Endothelial cell (in vitro differentiated cells): Measurements from ENCODE around the gene TMEM61. TPM values are rescaled to one million over a fixed set of nuclear protein-coding genes. Genes with fewer than 3 reads are reported as not detected.

ENCODE experiments used
- DNase-seq: peaks from one replicate; pipeline ENCODE4 v3.0.0; 2021; ENCODE audit warnings: low spot score
- H3K27ac Mint-ChIP-seq: one replicate; pipeline ENCODE4 v1.8.0; 2021; ENCODE audit warnings: mixed read lengths, inconsistent platforms; ENCODE audit not compliant: unreplicated experiment
- H3K27me3 Mint-ChIP-seq: one replicate; pipeline ENCODE4 v1.8.0; 2021; ENCODE audit warnings: mild to moderate bottlenecking, moderate library complexity, mixed read lengths, inconsistent platforms; ENCODE audit not compliant: unreplicated experiment
- H3K36me3 Mint-ChIP-seq: one replicate; pipeline ENCODE4 v1.8.0; 2021; ENCODE audit warnings: mild to moderate bottlenecking, low read depth, mixed read lengths, inconsistent platforms; ENCODE audit not compliant: unreplicated experiment
- H3K4me1 Mint-ChIP-seq: one replicate; pipeline ENCODE4 v1.8.0; 2021; ENCODE audit warnings: mild to moderate bottlenecking, mixed read lengths, inconsistent platforms; ENCODE audit not compliant: unreplicated experiment
- H3K4me3 Mint-ChIP-seq: one replicate; pipeline ENCODE4 v1.8.0; 2021; ENCODE audit warnings: mild to moderate bottlenecking, mixed read lengths, inconsistent platforms; ENCODE audit not compliant: unreplicated experiment
- H3K9me3 Mint-ChIP-seq: one replicate; pipeline ENCODE4 v1.8.0; 2021; ENCODE audit warnings: mixed read lengths, inconsistent platforms; ENCODE audit not compliant: unreplicated experiment
- total RNA-seq: library from RNA; stranded (reverse); fragmentation: NEBNext Ultra II Directional; extraction: Animal tissue kit (Norgen Biotek cat#: 25700); gene quantifications from one replicate; pipeline ENCODE4 v1.2.1, GENCODE V29; 2021; ENCODE audit not compliant: unreplicated experiment
- TF ChIP-seq, protein P1 (sequence below): fragments of 200-600 bp; sonication (generic); IDR thresholded peaks from one replicate; pipeline ENCODE4 v1.5.0; 2021; ENCODE audit warnings: antibody characterized with exemption; ENCODE audit not compliant: unreplicated experiment

TMEM61 gene
- total RNA-seq, 1 donor from 2014 or later: not detected

DNA sequence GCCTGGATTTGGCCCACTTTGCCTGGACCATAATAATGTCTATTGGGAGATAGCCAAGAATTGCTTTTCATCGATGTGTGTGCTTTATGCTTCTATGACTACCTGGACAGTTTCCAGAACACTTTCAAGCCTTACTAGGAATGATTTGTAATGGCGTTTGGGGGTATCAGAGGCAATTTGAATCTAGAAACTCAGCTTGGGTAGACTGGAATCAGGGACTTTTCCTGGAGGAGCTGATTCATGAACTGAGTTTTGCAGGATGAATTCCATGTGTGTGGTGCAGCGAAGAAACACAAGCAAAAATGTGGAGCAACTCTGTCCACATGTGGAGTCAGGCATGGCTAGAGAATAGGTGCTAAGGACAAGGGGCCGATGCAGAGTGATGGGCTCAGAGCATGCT, 11.9 kb upstream of the TMEM61 start:
- H3K4me3 Mint-ChIP-seq: no peak overlapping the region
- H3K27me3 Mint-ChIP-seq: peaks cover 8% of the 10 kb centered on the region
- no peaks in the 10 kb centered on the region for H3K36me3 Mint-ChIP-seq
- DNase-seq: no peak
- no peaks in the 10 kb centered on the region for H3K9me3 Mint-ChIP-seq
- TF ChIP-seq, protein P1, sequence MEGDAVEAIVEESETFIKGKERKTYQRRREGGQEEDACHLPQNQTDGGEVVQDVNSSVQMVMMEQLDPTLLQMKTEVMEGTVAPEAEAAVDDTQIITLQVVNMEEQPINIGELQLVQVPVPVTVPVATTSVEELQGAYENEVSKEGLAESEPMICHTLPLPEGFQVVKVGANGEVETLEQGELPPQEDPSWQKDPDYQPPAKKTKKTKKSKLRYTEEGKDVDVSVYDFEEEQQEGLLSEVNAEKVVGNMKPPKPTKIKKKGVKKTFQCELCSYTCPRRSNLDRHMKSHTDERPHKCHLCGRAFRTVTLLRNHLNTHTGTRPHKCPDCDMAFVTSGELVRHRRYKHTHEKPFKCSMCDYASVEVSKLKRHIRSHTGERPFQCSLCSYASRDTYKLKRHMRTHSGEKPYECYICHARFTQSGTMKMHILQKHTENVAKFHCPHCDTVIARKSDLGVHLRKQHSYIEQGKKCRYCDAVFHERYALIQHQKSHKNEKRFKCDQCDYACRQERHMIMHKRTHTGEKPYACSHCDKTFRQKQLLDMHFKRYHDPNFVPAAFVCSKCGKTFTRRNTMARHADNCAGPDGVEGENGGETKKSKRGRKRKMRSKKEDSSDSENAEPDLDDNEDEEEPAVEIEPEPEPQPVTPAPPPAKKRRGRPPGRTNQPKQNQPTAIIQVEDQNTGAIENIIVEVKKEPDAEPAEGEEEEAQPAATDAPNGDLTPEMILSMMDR: no peak
- no peak overlapping the region for H3K27ac Mint-ChIP-seq
- H3K4me1 Mint-ChIP-seq: no peaks in the 10 kb centered on the region

DNA sequence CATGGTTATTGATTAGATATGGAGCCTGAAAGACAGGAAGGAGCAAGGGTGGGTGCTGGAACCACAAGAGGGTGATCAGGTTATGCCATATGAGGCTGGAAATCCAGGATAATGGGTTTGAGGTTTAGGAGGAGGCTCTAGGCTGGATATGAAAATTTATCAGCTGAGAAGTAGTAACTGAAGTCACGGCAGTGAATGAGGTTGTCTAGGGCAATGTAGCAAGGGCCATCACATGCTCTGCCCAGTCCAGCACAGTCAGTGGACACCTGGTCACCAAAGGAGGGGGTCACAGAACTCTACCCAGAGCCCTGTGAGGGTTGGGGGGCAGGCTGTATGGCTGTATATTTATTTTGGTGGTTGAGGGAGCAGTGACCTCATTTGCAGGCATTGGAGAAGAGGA, 10.5 kb upstream of the TMEM61 start:
- peaks cover 8% of the 10 kb centered on the region for H3K27me3 Mint-ChIP-seq
- H3K9me3 Mint-ChIP-seq: no peaks in the 10 kb centered on the region
- no peak overlapping the region for H3K27ac Mint-ChIP-seq
- no peaks in the 10 kb centered on the region for H3K36me3 Mint-ChIP-seq
- no peaks in the 10 kb centered on the region for H3K4me1 Mint-ChIP-seq
- no peak overlapping the region for H3K4me3 Mint-ChIP-seq
- TF ChIP-seq, protein P1: no peak
- no peak for DNase-seq

DNA sequence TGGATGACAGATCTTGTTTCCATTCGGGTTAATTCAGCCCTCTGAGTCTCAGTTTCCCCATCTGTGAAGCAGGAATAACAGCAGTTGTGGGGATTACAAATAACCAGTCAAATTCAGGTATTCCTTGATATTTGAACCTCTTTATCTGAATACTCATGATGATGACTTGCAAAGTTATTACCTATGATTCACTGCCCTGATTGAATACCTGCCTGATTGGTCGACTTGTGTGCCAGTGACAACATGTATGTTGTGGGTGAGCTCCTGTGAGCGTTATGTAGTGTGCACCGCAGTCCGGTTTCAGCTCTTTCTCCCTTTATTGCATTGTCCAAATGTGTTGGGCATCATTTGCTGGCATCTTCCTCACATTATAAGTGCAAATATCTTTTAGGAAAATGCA, 9.5 kb upstream of the TMEM61 start:
- TF ChIP-seq, protein P1: no peak
- H3K27ac Mint-ChIP-seq: no peak overlapping the region
- H3K4me1 Mint-ChIP-seq: no peaks in the 10 kb centered on the region

DNA sequence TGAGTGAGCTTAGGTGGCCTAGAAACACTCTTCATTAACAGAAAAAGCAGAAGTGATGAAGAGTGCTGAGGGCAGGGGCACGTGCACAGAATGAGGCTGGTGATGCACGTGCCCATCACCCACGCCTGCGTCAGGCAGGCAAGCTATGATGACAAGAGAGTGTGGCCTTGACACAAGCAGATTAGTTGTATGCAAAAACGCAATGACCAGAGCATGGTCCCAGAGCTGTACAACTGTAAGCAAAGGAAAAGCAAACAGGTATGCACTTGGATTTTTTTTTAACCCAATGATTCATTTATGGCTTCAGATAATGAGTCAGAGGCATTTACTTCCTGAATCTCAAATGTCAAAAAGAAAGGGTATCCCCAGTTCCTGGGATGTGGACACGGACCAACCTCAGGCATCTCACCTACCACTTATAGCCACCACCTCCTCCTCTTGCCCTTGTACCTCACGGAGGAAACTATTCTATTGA, 9.1 kb upstream of the TMEM61 start:
- TF ChIP-seq, protein P1: no peak
- peaks cover 5% of the 10 kb centered on the region for H3K27me3 Mint-ChIP-seq
- no peak for DNase-seq
- no peaks in the 10 kb centered on the region for H3K36me3 Mint-ChIP-seq
- no peak overlapping the region for H3K27ac Mint-ChIP-seq
- H3K9me3 Mint-ChIP-seq: no peaks in the 10 kb centered on the region
- H3K4me1 Mint-ChIP-seq: no peaks in the 10 kb centered on the region
- H3K4me3 Mint-ChIP-seq: no peak overlapping the region

More for the DNA sequence above, 9.5 kb upstream of the TMEM61 start:
- no peaks in the 10 kb centered on the region for H3K36me3 Mint-ChIP-seq
- H3K4me3 Mint-ChIP-seq: no peak overlapping the region
- no peak for DNase-seq
- peaks cover 8% of the 10 kb centered on the region for H3K27me3 Mint-ChIP-seq
- H3K9me3 Mint-ChIP-seq: no peaks in the 10 kb centered on the region

DNA sequence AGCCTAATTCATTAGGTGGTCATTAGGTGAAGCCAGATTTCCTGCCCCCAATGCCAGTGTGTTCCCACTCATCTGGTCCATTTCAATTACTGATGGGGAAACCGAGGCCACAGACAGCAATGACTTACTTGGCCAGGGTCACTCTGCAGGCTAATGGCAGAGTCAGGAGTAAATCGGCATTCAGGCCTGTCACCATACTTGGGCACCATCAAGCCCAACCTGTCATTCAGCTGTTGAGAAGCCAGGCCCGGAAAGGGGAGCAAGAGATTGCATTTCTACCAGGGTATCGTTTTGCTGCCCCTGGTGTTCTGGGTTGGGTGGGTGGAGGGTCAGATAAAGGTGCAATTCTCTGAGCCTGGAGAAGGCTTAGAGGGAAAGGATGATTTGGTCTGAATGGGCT, 8.0 kb upstream of the TMEM61 start:
- no peak overlapping the region for H3K4me3 Mint-ChIP-seq
- H3K27me3 Mint-ChIP-seq: peaks cover 4% of the 10 kb centered on the region
- no peaks in the 10 kb centered on the region for H3K36me3 Mint-ChIP-seq
- no peaks in the 10 kb centered on the region for H3K9me3 Mint-ChIP-seq
- no peak overlapping the region for H3K27ac Mint-ChIP-seq
- no peaks in the 10 kb centered on the region for H3K4me1 Mint-ChIP-seq
- DNase-seq: no peak
- TF ChIP-seq, protein P1: no peak
